NCI-H446 (cell line): ENCODE data around the gene SLC25A51.

ENCODE experiments used
- DNase-seq, 2 experiments: peaks; one replicate each; lab custom pipeline; 2025; lab: John Stamatoyannopoulos, UW

The SLC25A51 gene

DNA sequence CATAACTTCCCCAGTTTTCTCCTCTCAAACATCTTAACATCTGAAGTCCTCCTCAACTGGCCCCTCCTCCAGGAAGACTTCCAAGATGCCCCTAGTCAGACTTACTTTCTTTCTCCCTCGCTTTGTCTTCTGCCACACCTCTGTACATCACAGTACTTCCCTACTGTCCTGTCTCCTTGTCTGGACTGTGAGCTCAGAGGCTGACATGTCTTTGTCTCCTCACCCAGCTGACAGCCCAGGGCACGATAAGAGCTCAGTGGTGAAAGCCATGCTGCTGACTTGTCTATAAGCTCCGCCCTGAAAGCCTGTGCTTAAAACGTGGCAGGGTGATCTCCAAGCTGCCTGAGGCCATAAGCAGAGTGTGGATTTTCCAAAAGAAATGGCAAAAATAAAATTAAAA, 33.0 kb upstream of the SLC25A51 start:
- no peak for DNase-seq

DNA sequence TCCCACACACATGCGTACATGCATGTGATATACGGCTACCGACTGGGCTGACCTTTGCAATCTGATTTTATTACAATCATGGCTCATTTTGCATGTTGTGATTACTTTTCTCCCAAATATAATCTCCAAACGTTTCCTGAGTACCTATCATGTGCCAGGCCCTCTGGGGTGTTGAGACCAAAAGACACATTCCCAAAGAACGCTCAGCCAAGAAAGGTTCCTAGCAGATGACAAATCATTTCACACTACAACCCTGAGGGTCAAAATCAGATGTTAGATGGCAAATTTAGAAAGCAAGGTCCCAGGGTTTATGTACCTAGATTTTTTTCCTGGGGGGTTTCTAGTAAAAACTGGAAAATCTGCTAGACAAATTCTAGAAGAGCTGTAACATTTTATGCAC, 32.4 kb upstream of the SLC25A51 start:
- no peak for DNase-seq

DNA sequence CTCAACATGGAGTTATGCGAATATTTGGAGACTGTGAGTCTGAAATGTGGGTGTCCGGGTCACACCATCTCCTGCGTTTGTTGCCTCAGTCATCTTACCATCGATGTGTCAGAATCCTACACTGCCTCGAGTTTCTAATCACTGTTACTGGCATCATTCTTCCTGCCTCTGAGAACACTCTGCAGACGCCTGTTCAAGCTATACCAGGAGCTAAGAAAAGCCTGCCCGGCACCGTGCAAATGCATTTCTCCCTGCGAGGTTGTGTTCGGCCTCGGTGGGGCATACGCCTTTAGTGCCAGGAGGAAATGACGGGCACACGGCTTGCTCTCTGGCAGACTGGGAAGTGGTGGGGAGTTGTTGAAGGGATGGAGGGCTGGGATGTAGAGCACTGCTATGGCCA, 31.2 kb upstream of the SLC25A51 start:
- no peak for DNase-seq

DNA sequence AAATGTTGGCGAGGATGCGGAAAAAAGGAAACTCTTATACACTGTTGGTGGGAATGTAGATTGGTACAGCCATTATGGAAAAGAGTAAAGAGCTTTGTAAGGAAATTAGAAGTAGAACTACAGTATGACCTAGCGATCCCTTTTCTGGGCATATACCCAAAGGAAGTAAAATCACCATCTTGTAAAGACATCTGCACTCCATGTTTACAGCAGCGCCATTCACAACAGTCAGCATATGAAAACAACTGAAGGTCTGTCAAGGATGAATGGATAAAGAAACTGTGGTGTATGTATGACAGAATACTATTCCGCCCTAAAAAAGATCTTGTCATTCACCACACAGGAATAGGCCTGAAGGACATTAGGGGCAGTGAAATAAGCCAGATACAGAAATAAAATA, 27.7 kb upstream of the SLC25A51 start:
- no peak for DNase-seq

DNA sequence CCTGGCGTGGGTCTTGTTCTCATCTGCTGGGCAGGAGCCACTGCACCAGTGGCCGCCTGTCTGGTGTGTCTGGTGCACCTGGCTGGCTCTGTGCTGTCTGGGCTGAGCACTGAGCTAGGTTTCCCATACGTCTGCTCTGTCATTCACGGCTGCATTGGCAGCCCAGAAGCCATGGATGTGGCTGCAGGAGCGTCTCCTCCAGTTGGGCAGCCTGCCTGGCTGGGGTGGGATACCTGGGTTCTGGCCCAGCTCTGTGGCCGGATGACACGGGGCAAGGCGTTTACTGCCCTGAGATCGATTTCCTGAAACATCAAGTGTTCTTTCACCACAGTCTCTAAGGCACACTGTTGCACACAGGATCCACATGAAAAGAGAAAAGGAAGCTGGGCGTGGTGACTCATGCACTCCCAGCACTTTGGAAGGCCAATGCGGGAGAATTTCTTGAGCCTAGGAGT, 25.5 kb upstream of the SLC25A51 start:
- DNase-seq: no peak

DNA sequence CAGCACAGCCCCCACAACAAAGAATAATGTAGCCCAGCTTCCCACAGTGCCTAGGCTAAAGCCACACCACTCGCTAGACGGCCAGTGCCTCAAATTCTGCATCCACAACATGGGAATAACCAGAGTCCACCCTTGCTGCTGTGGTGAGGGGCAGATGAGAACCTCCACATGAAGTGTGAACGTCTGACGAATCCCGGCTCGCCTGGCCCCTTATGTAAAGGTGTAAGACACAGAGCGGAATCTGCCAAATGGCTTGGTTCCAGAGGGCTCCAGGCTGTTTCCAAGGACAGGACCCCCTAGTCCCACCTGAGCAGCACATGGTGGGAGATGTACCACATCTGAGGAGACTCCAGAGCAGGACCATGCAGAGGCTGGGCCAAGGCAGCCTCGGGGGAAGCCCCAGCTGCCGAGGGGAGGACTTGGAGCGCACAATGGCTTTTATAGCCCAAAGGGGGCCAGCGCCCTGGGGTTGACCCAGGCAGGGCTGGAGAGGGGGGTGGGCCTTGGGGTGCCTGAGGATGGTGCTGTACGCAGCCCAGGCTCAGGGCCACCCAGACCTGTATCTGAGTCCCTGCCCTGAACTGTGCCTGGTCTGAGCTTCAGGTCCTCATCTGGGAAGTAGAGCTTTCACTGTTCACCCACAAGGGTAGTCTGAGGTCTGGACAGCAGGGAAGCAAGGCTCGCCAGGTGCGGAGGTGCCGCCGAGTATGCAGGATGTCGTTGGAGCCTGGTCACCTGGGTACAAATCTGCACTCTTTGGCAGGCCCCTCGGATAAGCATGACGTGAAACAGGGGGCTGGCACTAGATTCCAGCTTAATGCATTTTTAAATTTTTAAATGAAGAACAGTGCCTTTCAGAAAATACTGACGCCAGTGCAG, 24.9 kb upstream of the SLC25A51 start:
- no peak for DNase-seq

GRCh38 chr9:37927601-37928551, 23.9 kb upstream of the SLC25A51 start:
- DNase-seq: no peak

DNA sequence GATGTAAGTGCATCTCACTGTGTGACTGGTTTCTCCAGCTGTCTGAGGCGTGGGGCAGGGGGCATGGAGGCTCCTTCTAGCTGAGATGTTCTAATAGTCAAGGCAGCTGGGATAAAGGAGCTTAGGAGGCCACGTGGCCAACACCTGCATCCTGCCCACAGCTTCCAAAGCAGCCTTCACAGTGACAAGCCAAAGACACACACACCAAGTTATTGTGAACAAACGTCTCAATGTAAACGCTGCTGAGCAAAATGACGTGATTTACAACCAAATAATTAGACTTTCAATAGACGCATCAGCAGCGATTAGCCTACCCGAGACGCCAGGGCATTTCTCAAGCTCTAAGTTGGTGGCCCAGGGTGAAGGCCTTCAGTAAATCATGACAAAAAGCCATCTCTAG, 23.2 kb upstream of the SLC25A51 start:
- no peak for DNase-seq

DNA sequence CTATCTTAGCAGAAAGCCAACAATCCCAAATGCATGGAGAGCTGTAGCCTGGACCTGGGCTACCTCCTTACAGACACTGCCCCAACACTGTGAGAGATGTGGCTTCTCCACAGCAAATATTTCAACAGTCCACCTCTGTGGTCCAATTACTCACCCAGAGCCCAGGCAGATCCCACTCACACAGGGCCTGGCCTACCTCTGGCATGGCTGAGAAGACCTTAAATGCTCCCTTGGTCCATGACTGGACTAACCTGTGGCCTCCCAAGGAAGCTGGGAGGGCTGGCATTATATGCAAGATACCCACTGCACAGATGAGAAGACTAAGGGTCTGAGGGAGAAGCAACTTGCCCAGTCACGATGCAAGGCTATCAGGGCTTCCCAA, 22.8 kb upstream of the SLC25A51 start:
- DNase-seq: no peak

GRCh38 chr9:37925786-37926736, 22.1 kb upstream of the SLC25A51 start:
- DNase-seq: no peak

DNA sequence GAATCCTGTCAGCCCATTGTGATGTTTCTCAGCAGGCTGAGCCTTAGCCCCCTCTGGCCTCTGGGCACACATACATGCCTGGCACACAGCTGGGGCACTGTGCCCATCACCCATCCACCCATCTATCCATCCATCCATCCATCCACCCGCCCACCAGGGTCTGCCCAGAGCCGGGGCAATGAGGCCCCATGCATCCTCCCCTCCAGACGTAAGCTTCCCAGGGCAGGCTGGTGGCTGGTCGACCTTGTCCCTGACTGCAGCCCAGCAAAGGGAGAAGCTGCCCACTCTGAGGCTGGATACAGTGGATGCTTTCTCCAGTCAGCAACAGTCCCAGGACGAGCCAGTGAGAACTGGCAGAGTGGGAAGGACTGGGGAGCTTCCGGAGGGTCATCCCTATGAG, 21.1 kb upstream of the SLC25A51 start:
- DNase-seq: no peak

- DNase-seq: no peak
These were observed 20.6 kb upstream of the SLC25A51 start for GRCh38 chr9:37924538-37924937.

- DNase-seq: no peak
These were observed 20.0 kb upstream of the SLC25A51 start for GRCh38 chr9:37923796-37924427.

GRCh38 chr9:37923118-37923795, 19.3 kb upstream of the SLC25A51 start:
- DNase-seq: no peak

DNA sequence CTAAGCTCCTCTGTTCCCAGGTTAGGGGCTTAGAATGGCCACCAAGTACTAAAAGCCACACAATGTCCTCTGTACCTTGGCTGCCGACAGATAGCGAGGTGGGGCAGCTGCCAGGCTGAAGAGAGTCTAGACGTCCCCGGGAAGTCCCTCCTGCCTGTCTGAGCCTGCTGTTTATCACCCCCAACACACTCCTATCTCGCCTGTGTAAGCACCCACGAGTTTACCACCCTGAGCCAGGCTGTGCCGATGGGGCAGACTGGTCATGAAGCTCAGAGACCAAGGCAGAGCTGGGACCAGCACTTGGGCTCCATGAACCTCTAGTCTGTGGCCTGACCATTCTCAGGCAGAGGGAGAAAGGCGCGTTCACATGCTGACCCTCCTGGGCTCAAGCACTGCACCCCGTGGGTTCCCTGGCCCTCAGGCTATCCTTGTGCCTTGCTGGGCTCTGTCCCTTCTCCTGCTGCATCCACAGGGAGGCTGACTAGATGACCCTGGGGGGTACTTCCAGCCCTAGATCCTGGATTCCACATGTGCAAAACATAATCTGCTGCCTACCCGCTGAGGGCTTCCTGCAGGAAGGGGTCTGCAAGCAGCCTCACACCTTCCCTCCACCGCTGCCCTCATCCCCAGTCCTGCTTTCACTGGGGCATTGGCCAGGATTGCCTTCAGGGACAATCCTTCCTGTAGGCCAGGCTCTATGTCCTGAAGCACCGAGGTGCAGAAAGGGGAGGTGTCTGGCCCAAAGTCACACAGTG, 18.6 kb upstream of the SLC25A51 start:
- no peak for DNase-seq

DNA sequence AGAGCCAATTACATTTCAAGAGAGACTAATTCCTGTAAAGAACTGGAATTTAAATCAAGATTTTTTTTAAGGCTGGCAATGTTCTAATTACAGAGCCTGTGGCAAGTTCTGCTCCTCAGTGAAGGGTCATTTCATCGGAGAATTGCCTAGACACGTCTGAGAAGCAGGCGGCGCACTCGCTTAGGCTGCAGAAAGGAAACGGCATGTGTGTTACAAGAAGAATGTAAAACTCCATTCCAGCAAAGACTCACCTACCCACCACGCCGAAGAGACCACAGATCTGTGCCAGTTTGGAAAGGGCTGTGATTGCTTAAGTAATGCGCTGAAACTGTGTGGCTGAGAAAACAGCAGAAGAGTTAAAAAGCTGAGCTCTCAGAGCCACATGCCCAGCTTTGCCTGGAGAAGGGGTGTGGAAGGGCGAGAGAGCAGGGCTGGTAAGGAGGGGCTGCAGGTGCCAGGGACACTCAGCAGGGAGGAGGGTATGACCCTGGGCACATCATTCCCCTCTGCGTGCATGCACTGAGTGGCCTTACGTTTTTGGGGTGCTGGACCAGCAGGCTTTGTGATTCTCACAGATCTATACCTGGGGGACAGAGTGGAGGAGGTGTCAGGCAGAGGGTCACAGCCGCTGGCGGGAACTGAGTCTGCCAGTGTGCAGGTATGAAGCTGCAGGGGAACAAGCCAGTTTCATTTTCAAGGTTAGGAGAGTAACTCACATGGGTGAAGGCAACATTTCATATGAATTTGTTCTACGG, 17.8 kb upstream of the SLC25A51 start:
- no peak for DNase-seq

- DNase-seq: no peak
These were observed 17.2 kb upstream of the SLC25A51 start for GRCh38 chr9:37921168-37921510.

DNA sequence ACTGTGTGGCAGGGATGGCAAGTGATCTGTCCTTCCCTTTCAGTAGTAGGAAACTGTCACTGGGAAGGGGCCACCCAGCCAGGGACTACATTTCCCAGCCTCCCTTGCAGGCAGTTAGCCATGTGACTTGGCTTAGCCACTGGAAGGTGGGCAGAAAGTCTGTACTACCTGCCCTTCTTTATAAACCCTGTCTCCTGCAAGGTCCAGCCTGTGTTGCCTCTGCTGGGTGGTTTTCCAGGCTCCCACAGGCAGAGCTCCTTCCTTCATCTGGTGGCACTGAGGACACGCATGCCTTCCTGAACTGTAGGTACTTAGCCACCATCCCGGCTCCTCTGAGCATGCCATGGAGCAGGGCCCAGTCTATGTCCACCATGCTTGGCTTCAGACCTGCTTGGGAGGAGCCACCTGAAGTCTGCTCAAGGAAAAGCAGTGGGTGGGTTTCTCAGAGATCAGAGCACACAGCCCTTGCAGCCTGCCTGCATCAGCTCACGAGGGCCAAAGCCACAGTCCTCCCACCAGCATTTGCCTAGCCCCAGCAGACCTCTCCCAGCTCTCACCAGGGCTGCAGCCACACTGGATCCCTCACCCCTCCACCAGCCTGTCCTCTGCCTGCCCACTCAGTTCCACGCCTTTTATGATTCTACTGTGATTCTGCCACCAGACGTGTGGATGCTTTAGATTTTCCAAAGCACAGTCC, 16.7 kb upstream of the SLC25A51 start:
- DNase-seq: no peak

DNA sequence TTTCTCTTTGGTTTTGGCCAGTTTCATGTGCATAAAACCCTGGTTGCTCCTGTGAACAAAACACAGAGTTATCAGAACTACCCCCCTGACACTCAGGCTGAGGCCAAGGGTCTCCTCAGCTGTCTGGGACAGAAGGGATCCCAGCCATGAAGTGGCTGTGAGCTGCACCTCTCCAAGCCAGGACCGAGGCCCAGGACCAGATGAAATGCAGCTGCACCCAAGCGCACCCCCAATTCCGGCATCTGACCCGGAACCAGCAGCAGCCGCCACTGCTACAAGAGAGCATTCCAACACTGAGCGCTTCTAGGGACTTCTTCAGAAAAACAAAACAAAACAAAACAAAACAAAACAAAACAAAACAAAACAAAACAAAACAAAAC, 16.0 kb upstream of the SLC25A51 start:
- DNase-seq: no peak
